Measurements from ENCODE around the gene LGALS3BP. TPM values are rescaled to one million over a fixed set of nuclear protein-coding genes. Genes with fewer than 3 reads are reported as not detected.

The LGALS3BP gene
- 100 to 1,000 TPM in 1 of 5 experiments, 10 to 100 TPM in 4; 44.7 to 267 (median 53.9) TPM for total RNA-seq
- 100 to 1,000 TPM; 116 to 122 TPM for polyA plus RNA-seq
- 48.2 reads per million, percentile 70 among the genes with 10 or more reads in this experiment for total RNA-seq

GRCh38 chr17:78979780-78980623, at the start of gene LGALS3BP:
Gene LGALS3BP, minus strand, starts transcription at chr17:78979923. Its CDS starts 2,732 bp downstream, at chr17:78977191.
- Mint-ChIP-seq H3K4me1 (peaks cover 12 to 25% (median 21%) of the 10 kb centered on the region in 7 donors), H3K27ac (peak within 1 kb of the TSS; percentile 80 to 95 (median 89)), H3K36me3 (no peaks in the 10 kb centered on the region), H3K4me3 (peak within 1 kb of the TSS; percentile 77 to 89 (median 84)), H3K9me3 (no peaks in the 10 kb centered on the region), H3K27me3 (no peaks in the 10 kb centered on the region)
- Histone ChIP-seq H3K4me1 (ENCODE audit: control insufficient read depth in 2 of 2, insufficient read depth in 2 of 2, low read length in 2 of 2) (peaks cover 0 to 28% of the 10 kb centered on the region in 2 donors), H3K27me3 (ENCODE audit: control insufficient read depth in 2 of 2, insufficient read depth in 2 of 2, low read length in 2 of 2) (no peaks in the 10 kb centered on the region), H3K9me3 (ENCODE audit: control insufficient read depth in 2 of 3, low read length in 3 of 3) (no peaks in the 10 kb centered on the region), H3K4me3 (ENCODE audit: low read length) (peak within 1 kb of the TSS; percentile 61), H3K27ac (ENCODE audit: low read depth, low read length) (peak within 1 kb of the TSS; percentile 73), H3K36me3 (ENCODE audit: control insufficient read depth in 2 of 3, insufficient read depth in 3 of 3, low read length in 3 of 3) (peaks cover 0 to 5% (median 0%) of the 10 kb centered on the region in 3 experiments)
- intact Hi-C loops (cut with micrococcal nuclease) = no loop called here
- POLR2A ChIA-PET = no interaction called here
- CTCF ChIA-PET = interaction anchor here (0.8 to 1.2 kb wide), 6 partner anchors 9 to 129 kb away, joined by 3 to 5 read pairs (median 3); no protein-coding TSS in a partner anchor
- peak in 8 of 9 donors; percentile 38 to 59 (median 49) for DNase-seq
- ATAC-seq = peak; percentile 74

GRCh38 chr17:79028496-79029326, 49.0 kb upstream of the LGALS3BP start:
- Mint-ChIP-seq H3K9me3 (no peaks in the 10 kb centered on the region), H3K36me3 (no peaks in the 10 kb centered on the region), H3K4me3 (no peak overlapping the region), H3K4me1 (peaks cover 0 to 6% (median 4%) of the 10 kb centered on the region in 7 donors), H3K27ac (no peak overlapping the region), H3K27me3 (peaks cover 0 to 46% (median 17%) of the 10 kb centered on the region in 5 donors)
- no peak for ATAC-seq
- Histone ChIP-seq H3K27ac (ENCODE audit: low read depth, low read length) (no peak overlapping the region), H3K9me3 (ENCODE audit: control insufficient read depth in 2 of 3, low read length in 3 of 3) (no peaks in the 10 kb centered on the region), H3K36me3 (ENCODE audit: control insufficient read depth in 2 of 3, insufficient read depth in 3 of 3, low read length in 3 of 3) (no peaks in the 10 kb centered on the region), H3K27me3 (ENCODE audit: control insufficient read depth in 2 of 2, insufficient read depth in 2 of 2, low read length in 2 of 2) (no peaks in the 10 kb centered on the region), H3K4me1 (ENCODE audit: control insufficient read depth in 2 of 2, insufficient read depth in 2 of 2, low read length in 2 of 2) (peaks cover 4% of the 10 kb centered on the region in 2 donors), H3K4me3 (ENCODE audit: low read length) (no peak overlapping the region)
- intact Hi-C loops (cut with micrococcal nuclease) = no loop called here
- POLR2A ChIA-PET = no interaction called here
- no peak for DNase-seq
- CTCF ChIA-PET = no interaction called here

GRCh38 chr17:79027925-79028491, 48.3 kb upstream of the LGALS3BP start:
- ATAC-seq (no peak), DNase-seq (no peak)
- Histone ChIP-seq H3K27me3 (ENCODE audit: control insufficient read depth in 2 of 2, insufficient read depth in 2 of 2, low read length in 2 of 2) (no peaks in the 10 kb centered on the region), H3K36me3 (ENCODE audit: control insufficient read depth in 2 of 3, insufficient read depth in 3 of 3, low read length in 3 of 3) (no peaks in the 10 kb centered on the region), H3K27ac (ENCODE audit: low read depth, low read length) (no peak overlapping the region), H3K4me3 (ENCODE audit: low read length) (no peak overlapping the region), H3K4me1 (ENCODE audit: control insufficient read depth in 2 of 2, insufficient read depth in 2 of 2, low read length in 2 of 2) (peaks cover 4% of the 10 kb centered on the region in 2 donors), H3K9me3 (ENCODE audit: control insufficient read depth in 2 of 3, low read length in 3 of 3) (no peaks in the 10 kb centered on the region)
- Mint-ChIP-seq H3K27me3 (peaks cover 0 to 51% (median 19%) of the 10 kb centered on the region in 5 donors), H3K4me1 (peaks cover 0 to 9% (median 6%) of the 10 kb centered on the region in 7 donors), H3K36me3 (no peaks in the 10 kb centered on the region), H3K27ac (no peak overlapping the region), H3K9me3 (no peaks in the 10 kb centered on the region), H3K4me3 (no peak overlapping the region)
- ChIA-PET CTCF (no interaction called here), POLR2A (no interaction called here)
- intact Hi-C loops (cut with micrococcal nuclease) = no loop called here

GRCh38 chr17:79027274-79027924, 47.7 kb upstream of the LGALS3BP start:
- H3K9me3 Mint-ChIP-seq = no peaks in the 10 kb centered on the region
- intact Hi-C loops (cut with micrococcal nuclease) = no loop called here
- H3K27me3 Mint-ChIP-seq = peaks cover 0 to 56% (median 25%) of the 10 kb centered on the region in 5 donors
- Histone ChIP-seq H3K4me3 (ENCODE audit: low read length) (no peak overlapping the region), H3K4me1 (ENCODE audit: control insufficient read depth in 2 of 2, insufficient read depth in 2 of 2, low read length in 2 of 2) (peaks cover 4% of the 10 kb centered on the region in 2 donors), H3K27me3 (ENCODE audit: control insufficient read depth in 2 of 2, insufficient read depth in 2 of 2, low read length in 2 of 2) (no peaks in the 10 kb centered on the region), H3K9me3 (ENCODE audit: control insufficient read depth in 2 of 3, low read length in 3 of 3) (no peaks in the 10 kb centered on the region), H3K36me3 (ENCODE audit: control insufficient read depth in 2 of 3, insufficient read depth in 3 of 3, low read length in 3 of 3) (no peaks in the 10 kb centered on the region), H3K27ac (ENCODE audit: low read depth, low read length) (no peak overlapping the region)
- CTCF ChIA-PET = no interaction called here
- POLR2A ChIA-PET = no interaction called here
- H3K4me1 Mint-ChIP-seq = peaks cover 0 to 9% (median 6%) of the 10 kb centered on the region in 7 donors
- ATAC-seq (no peak), DNase-seq (no peak)
- no peaks in the 10 kb centered on the region for H3K36me3 Mint-ChIP-seq
- H3K27ac Mint-ChIP-seq = no peak overlapping the region
- H3K4me3 Mint-ChIP-seq = peak overlapping the region in 1 of 10 donors; percentile 46

- ATAC-seq = no peak
- no peaks in the 10 kb centered on the region for H3K36me3 ChIP-seq (ENCODE audit: control insufficient read depth in 2 of 3, insufficient read depth in 3 of 3, low read length in 3 of 3)
- H3K27me3 ChIP-seq (ENCODE audit: control insufficient read depth in 2 of 2, insufficient read depth in 2 of 2, low read length in 2 of 2) = no peaks in the 10 kb centered on the region
- H3K4me1 Mint-ChIP-seq = peaks cover 0 to 9% (median 6%) of the 10 kb centered on the region in 7 donors
- H3K9me3 Mint-ChIP-seq = no peaks in the 10 kb centered on the region
- H3K36me3 Mint-ChIP-seq = no peaks in the 10 kb centered on the region
- no peaks in the 10 kb centered on the region for H3K9me3 ChIP-seq (ENCODE audit: control insufficient read depth in 2 of 3, low read length in 3 of 3)
- POLR2A ChIA-PET = no interaction called here
- H3K4me3 ChIP-seq (ENCODE audit: low read length) = no peak overlapping the region
- no peak for DNase-seq
- H3K27me3 Mint-ChIP-seq = peaks cover 0 to 64% (median 30%) of the 10 kb centered on the region in 5 donors
- H3K4me1 ChIP-seq (ENCODE audit: control insufficient read depth in 2 of 2, insufficient read depth in 2 of 2, low read length in 2 of 2) = peaks cover 4% of the 10 kb centered on the region in 2 donors
- no peak overlapping the region for H3K27ac ChIP-seq (ENCODE audit: low read depth, low read length)
- CTCF ChIA-PET = interaction anchor here (0.7 to 1.3 kb wide), 2 partner anchors 9 to 19 kb away, joined by 3 read pairs; no protein-coding TSS in a partner anchor
- peak overlapping the region in 1 of 9 donors; percentile 30 for H3K27ac Mint-ChIP-seq
- intact Hi-C loops (cut with micrococcal nuclease) = no loop called here
- H3K4me3 Mint-ChIP-seq = peak overlapping the region in 3 of 10 donors; percentile 37 to 49 (median 46)
Measured at GRCh38 chr17:79026376-79027273, 46.9 kb upstream of the LGALS3BP start.
